Kidney (tissue), 14 donors: ENCODE data around the gene KCNJ16. TPM values are rescaled to one million over a fixed set of nuclear protein-coding genes. Genes with fewer than 3 reads are reported as not detected.
A peak's percentile ranks its signal among the peaks of the same experiment; 100 is the strongest.
"Not testable (repeated sequence)": the region's sequence is repeated elsewhere in the genome, so short reads cannot be mapped to it uniquely, and the experiment has no call there.

Source experiments
- DNase-seq, 5 donors: peaks; one replicate each; pipeline ENCODE4 v3.0.0-alpha.2; 2013 to 2020
- FAIRE-seq: peaks from 2 replicates; lab custom pipeline; 2012; peaks lifted over from hg19 to GRCh38; lab: Jason Lieb, UNC
- H3K27ac ChIP-seq, 2 donors: one replicate each; pipeline ENCODE4 v1.7.0; 2013; ENCODE audit warnings: low read depth in 2 of 2, low read length in 2 of 2, inconsistent platforms in 1 of 2
- H3K27me3 ChIP-seq: one replicate; pipeline ENCODE4 v1.7.1; 2013; ENCODE audit warnings: low read length, inconsistent platforms; ENCODE audit not compliant: control insufficient read depth, insufficient read depth
- H3K36me3 ChIP-seq, 3 donors: one replicate each; pipeline versions ENCODE4 v1.7.0 to v1.7.1; 2013; ENCODE audit warnings: low read length in 3 of 3, control low read depth in 1 of 3, inconsistent platforms in 1 of 3; ENCODE audit not compliant: insufficient read depth in 3 of 3, control insufficient read depth in 2 of 3
- H3K4me1 ChIP-seq, 3 donors: one replicate each; pipeline versions ENCODE4 v1.7.0 to v1.7.1; 2013; ENCODE audit warnings: low read length in 3 of 3, inconsistent platforms in 1 of 3, low read depth in 1 of 3; ENCODE audit not compliant: control insufficient read depth in 2 of 3, insufficient read depth in 2 of 3
- H3K4me3 ChIP-seq, 3 donors: one replicate each; pipeline versions ENCODE4 v1.7.0 to v1.8.1; 2013; ENCODE audit warnings: low read length in 3 of 3, control low read depth in 1 of 3, inconsistent platforms in 1 of 3
- H3K9ac ChIP-seq, 3 donors: one replicate each; pipeline versions ENCODE4 v1.7.0 to v1.7.1; 2013; ENCODE audit warnings: low read length in 3 of 3, control low read depth in 1 of 3, inconsistent platforms in 1 of 3
- H3K9me3 ChIP-seq, 3 donors: one replicate each; pipeline versions ENCODE4 v1.7.0 to v1.7.1; 2013; ENCODE audit warnings: low read length in 3 of 3, control low read depth in 1 of 3, inconsistent platforms in 1 of 3; ENCODE audit not compliant: control insufficient read depth in 2 of 3, insufficient read depth in 1 of 3
- CTCF ChIP-seq: IDR thresholded peaks from 3 replicates; pipeline ENCODE4 v1.5.1; 2012; ENCODE audit warnings: mild to moderate bottlenecking, moderate library complexity, borderline replicate concordance; ENCODE audit not compliant: insufficient read depth; ENCODE audit errors: extremely low read depth
- intact Hi-C: fragments of 100-400 bp; cut with DNase I; formaldehyde crosslinking; loops from one replicate; pipeline ENCODE4 v1.11.1; 2022
- polyA plus RNA-seq: library from polyadenylated mRNA; stranded (reverse); fragments of 350-450 nt; fragmentation: Illumina TruSeq; extraction: RNeasy Lipid Tissue Mini Kit (QIAGEN cat#74804); gene quantifications from one replicate; pipeline ENCODE4 v1.2.3, GENCODE V29; 2014; ENCODE audit warnings: low read depth, low replicate concordance; ENCODE audit not compliant: insufficient read depth
- total RNA-seq: library from RNA; stranded (reverse); fragmentation: NEBNext Ultra II Directional; extraction: Animal tissue kit (Norgen Biotek cat#: 25700); gene quantifications from one replicate; pipeline ENCODE4 v1.2.1, GENCODE V29; 2021
- donor health status: control.
- donor health status: control.
- donor health status: control.
- donor health status: control.
- donor health status: control.
- donor health status: DM: yes; HTN: yes; CAD: no.
- donor health status: Normal renal cell carcinoma (clear cell type).

KCNJ16 gene
- total and polyA plus RNA-seq, 2 donors from 2014 or later: 163 to 281 TPM

GRCh38 chr17:70037498-70037897 is 37.5 kb upstream of the KCNJ16 start:
- H3K9ac ChIP-seq: no peak overlapping the region
- H3K4me3 ChIP-seq: no peak overlapping the region
- intact Hi-C loops: no loop called here
- H3K27ac ChIP-seq: no peak overlapping the region
- H3K9me3 ChIP-seq: no peaks in the 10 kb centered on the region
- no peaks in the 10 kb centered on the region for H3K27me3 ChIP-seq
- no peaks in the 10 kb centered on the region for H3K4me1 ChIP-seq
- no peak for TF ChIP-seq CTCF
- peak; percentile 30 for FAIRE-seq
- no peak for DNase-seq
- H3K36me3 ChIP-seq: no peaks in the 10 kb centered on the region

- FAIRE-seq: no peak
These were observed 34.7 kb upstream of the KCNJ16 start for GRCh38 chr17:70040336-70040735.

DNA sequence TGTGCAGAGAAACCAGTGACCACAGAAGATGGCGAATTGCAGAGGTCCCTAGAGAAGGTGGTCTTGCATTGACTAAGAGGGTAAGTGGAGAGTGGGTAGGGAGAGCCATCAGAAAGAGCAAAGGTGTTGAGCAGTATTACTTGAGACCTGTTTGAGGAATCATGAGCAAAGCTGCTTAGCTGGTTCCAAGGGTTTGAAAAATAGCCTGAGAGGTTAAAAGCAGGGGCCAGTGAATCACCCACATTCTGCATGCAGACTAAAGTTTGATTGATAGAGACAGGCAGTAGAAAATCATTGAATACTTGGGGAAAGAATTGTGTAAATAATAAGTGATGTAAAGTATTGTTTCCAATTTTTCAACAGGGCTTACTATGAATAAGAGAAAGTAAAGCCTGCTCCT is 34.0 kb upstream of the KCNJ16 start:
- H3K4me3 ChIP-seq: no peak overlapping the region
- DNase-seq (no peak), FAIRE-seq (no peak)
- intact Hi-C loops: no loop called here
- no peak overlapping the region for H3K9ac ChIP-seq
- no peaks in the 10 kb centered on the region for H3K27me3 ChIP-seq
- no peaks in the 10 kb centered on the region for H3K9me3 ChIP-seq
- no peak overlapping the region for H3K27ac ChIP-seq
- TF ChIP-seq CTCF: no peak
- no peaks in the 10 kb centered on the region for H3K4me1 ChIP-seq
- no peaks in the 10 kb centered on the region for H3K36me3 ChIP-seq

More at GRCh38 chr17:70040336-70040735, 34.7 kb upstream of the KCNJ16 start:
- no peak for TF ChIP-seq CTCF
- no peak overlapping the region for H3K27ac ChIP-seq
- intact Hi-C loops: no loop called here
- no peak for DNase-seq
- no peaks in the 10 kb centered on the region for H3K27me3 ChIP-seq
- no peak overlapping the region for H3K4me3 ChIP-seq
- H3K9ac ChIP-seq: no peak overlapping the region
- H3K9me3 ChIP-seq: no peaks in the 10 kb centered on the region
- H3K36me3 ChIP-seq: no peaks in the 10 kb centered on the region
- H3K4me1 ChIP-seq: no peaks in the 10 kb centered on the region

DNA sequence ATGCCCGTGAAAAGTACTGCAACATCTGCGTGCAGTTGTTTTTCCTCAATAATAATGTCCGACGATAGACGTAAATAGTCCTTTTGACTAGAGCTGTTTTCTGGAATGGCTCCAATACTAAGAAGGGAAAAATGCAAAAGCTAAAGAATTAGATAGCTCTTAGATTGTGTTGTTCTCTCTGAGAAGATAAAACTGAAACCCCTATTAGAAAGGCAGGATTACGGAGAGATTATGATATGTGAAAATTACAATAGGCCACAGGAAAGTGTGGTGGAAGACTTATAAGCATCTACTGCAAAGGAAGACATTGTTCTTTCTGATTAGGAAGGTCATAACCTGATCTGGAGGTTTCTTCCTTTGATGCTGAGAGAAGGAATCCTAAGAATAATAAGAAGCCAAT is 33.5 kb upstream of the KCNJ16 start:
- no peak overlapping the region for H3K4me3 ChIP-seq
- no peaks in the 10 kb centered on the region for H3K9me3 ChIP-seq
- H3K9ac ChIP-seq: no peak overlapping the region
- DNase-seq (peak in 2 of 5 donors; percentile 16 to 45), FAIRE-seq (no peak)
- H3K36me3 ChIP-seq: no peaks in the 10 kb centered on the region
- TF ChIP-seq CTCF: no peak
- H3K4me1 ChIP-seq: no peaks in the 10 kb centered on the region
- no peaks in the 10 kb centered on the region for H3K27me3 ChIP-seq
- intact Hi-C loops: no loop called here
- no peak overlapping the region for H3K27ac ChIP-seq

- H3K9ac ChIP-seq, intact Hi-C loops, H3K27me3 ChIP-seq, H3K4me3 ChIP-seq, H3K27ac ChIP-seq, H3K36me3 ChIP-seq, DNase-seq, H3K9me3 ChIP-seq, FAIRE-seq, H3K4me1 ChIP-seq: not testable (repeated sequence)
These were observed 29.2 kb upstream of the KCNJ16 start for GRCh38 chr17:70045780-70046179.
